ENCODE measurements around the gene PYGL. TPM values are rescaled to one million over a fixed set of nuclear protein-coding genes. Genes with fewer than 3 reads are reported as not detected.
A peak's percentile ranks its signal among the peaks of the same experiment; 100 is the strongest.

PYGL gene
- total RNA-seq, 1 experiment from 2014 or later, result 23.0 TPM

DNA sequence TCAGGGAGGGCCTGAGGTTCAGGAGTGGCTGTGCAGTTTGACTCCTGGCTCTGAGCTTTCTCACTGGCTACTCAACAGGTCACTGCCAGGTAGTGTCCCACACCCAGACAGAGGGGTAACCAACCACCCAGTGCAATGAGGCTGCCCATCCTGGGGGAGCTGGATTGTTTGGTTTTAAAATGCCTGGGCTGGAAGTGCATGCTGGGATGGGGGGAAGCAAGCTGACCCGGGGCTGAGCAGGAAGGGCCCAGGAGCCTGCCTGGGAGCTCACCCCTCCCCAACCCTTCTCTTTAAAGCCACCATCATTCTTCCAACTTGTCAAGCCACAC, 85.0 kb downstream of the PYGL start:
- no peak for TF ChIP-seq CTCF (IDR thresholded peaks at IDR 0.05)
- no peak for TF ChIP-seq SIN3A (IDR thresholded peaks at IDR 0.05; ENCODE audit: borderline replicate concordance, insufficient read depth, low read depth, low read length)
- no peak for TF ChIP-seq TCF7L2 (IDR thresholded peaks at IDR 0.05; ENCODE audit: low read depth, low read length)
- TF ChIP-seq REST (IDR thresholded peaks at IDR 0.05; ENCODE audit: insufficient read depth in 1 of 2, low read depth in 2 of 2, low read length in 1 of 2), result no peak
- TF ChIP-seq POLR2AphosphoS5 (IDR thresholded peaks at IDR 0.05; ENCODE audit: low read depth, low read length), result no peak
- ChIA-PET CTCF (interaction anchor here (0.9 to 2.0 kb wide), 3 partner anchors 30 to 93 kb away, joined by 3 to 11 read pairs (median 3); no protein-coding TSS in a partner anchor), POLR2A (no interaction called here)
- ATAC-seq, result peak; percentile 61
- Histone ChIP-seq H3K4me3 (ENCODE audit: low read depth in 2 of 2, low read length in 2 of 2) (peak overlapping the region; percentile 47 to 75), H3K27ac (ENCODE audit: low read length) (no peak overlapping the region), H3K36me3 (ENCODE audit: control insufficient read depth, insufficient read depth, low read length) (no peaks in the 10 kb centered on the region), H3K9me3 (ENCODE audit: control insufficient read depth, insufficient read depth, low read depth, low read length) (no peaks in the 10 kb centered on the region), H3K4me1 (ENCODE audit: control insufficient read depth, insufficient read depth, low read length) (no peaks in the 10 kb centered on the region), H3K27me3 (ENCODE audit: control insufficient read depth, insufficient read depth, low read length) (peaks cover 2% of the 10 kb centered on the region; the same call in 1 of the 2 replicates)
- no peak for DNase-seq (ENCODE audit: low read depth, low spot score)
- in situ Hi-C loops (cut with HindIII; ENCODE audit: low pct_unique_long_range_greater_than_20kb, low sequenced_read_pairs), result no loop called here
- BruUV-seq (replicated peaks), result no TSS peak
- intact Hi-C loops (cut with micrococcal nuclease; ENCODE audit: unreplicated experiment), result no loop called here

GRCh38 chr14:50856660-50857059, 87.6 kb downstream of the PYGL start:
- Histone ChIP-seq H3K27me3 (ENCODE audit: control insufficient read depth, insufficient read depth, low read length) (no peaks in the 10 kb centered on the region; the same call in 1 of the 2 replicates), H3K9me3 (ENCODE audit: control insufficient read depth, insufficient read depth, low read depth, low read length) (no peaks in the 10 kb centered on the region), H3K4me3 (ENCODE audit: low read depth in 2 of 2, low read length in 2 of 2) (no peak overlapping the region), H3K4me1 (ENCODE audit: control insufficient read depth, insufficient read depth, low read length) (no peaks in the 10 kb centered on the region), H3K36me3 (ENCODE audit: control insufficient read depth, insufficient read depth, low read length) (no peaks in the 10 kb centered on the region), H3K27ac (ENCODE audit: low read length) (no peak overlapping the region)
- no peak for ATAC-seq
- in situ Hi-C loops (cut with HindIII; ENCODE audit: low pct_unique_long_range_greater_than_20kb, low sequenced_read_pairs) (no loop called here), intact Hi-C loops (cut with micrococcal nuclease; ENCODE audit: unreplicated experiment) (no loop called here)
- TF ChIP-seq POLR2AphosphoS5 (IDR thresholded peaks at IDR 0.05; ENCODE audit: low read depth, low read length), result no peak
- no peak for TF ChIP-seq CTCF (IDR thresholded peaks at IDR 0.05)
- TF ChIP-seq SIN3A (IDR thresholded peaks at IDR 0.05; ENCODE audit: borderline replicate concordance, insufficient read depth, low read depth, low read length), result no peak
- no peak for TF ChIP-seq REST (IDR thresholded peaks at IDR 0.05; ENCODE audit: insufficient read depth in 1 of 2, low read depth in 2 of 2, low read length in 1 of 2)
- TF ChIP-seq TCF7L2 (IDR thresholded peaks at IDR 0.05; ENCODE audit: low read depth, low read length), result no peak
- BruUV-seq (replicated peaks), result no TSS peak
- CTCF ChIA-PET, result no interaction called here
- POLR2A ChIA-PET, result no interaction called here
- DNase-seq (ENCODE audit: low read depth, low spot score), result no peak
